HL-60 (cell line): Measurements from ENCODE around the gene CEP295NL.

Experiments used
- DNase-seq, 2 experiments: peaks; one replicate each; pipeline ENCODE4 v3.0.0-alpha.2; 2010 to 2020; ENCODE audit warnings: low read depth in 1 of 2, low spot score in 1 of 2
- H3K27ac ChIP-seq: fragments of 250-450 bp; sonication (Bioruptor Pico); replicated peaks from 2 replicates; pipeline ENCODE4 v1.5.1; 2020; ENCODE audit warnings: mild to moderate bottlenecking, moderate library complexity
- H3K27me3 ChIP-seq: fragments of 250-450 bp; sonication (Bioruptor Pico); 2 replicates; pipeline ENCODE4 v1.5.1; 2021; ENCODE audit warnings: mild to moderate bottlenecking, moderate library complexity; ENCODE audit not compliant: insufficient read depth, poor library complexity, severe bottlenecking
- H3K4me3 ChIP-seq: replicated peaks from 2 replicates; pipeline ENCODE4 v1.5.1; 2011; ENCODE audit warnings: mild to moderate bottlenecking, control low read depth, low read length; ENCODE audit not compliant: insufficient read depth
- CTCF ChIP-seq: IDR thresholded peaks from one replicate; pipeline ENCODE4 v1.5.1; 2011; ENCODE audit warnings: low read length, control low read depth, inconsistent platforms; ENCODE audit not compliant: insufficient read depth
- GABPA ChIP-seq: IDR thresholded peaks from 2 replicates; pipeline ENCODE4 v1.6.1; 2012; ENCODE audit warnings: low read depth
- POLR2AphosphoS5 ChIP-seq: IDR thresholded peaks from 2 replicates; pipeline ENCODE4 v1.6.1; 2012; ENCODE audit warnings: low read depth
- REST ChIP-seq: IDR thresholded peaks from 2 replicates; pipeline ENCODE4 v1.6.1; 2012; ENCODE audit warnings: low read depth; ENCODE audit not compliant: insufficient replicate concordance
- SPI1 ChIP-seq: IDR thresholded peaks from 2 replicates; pipeline ENCODE4 v1.6.1; 2012; ENCODE audit warnings: low read depth, mild to moderate bottlenecking, borderline replicate concordance

CEP295NL gene

GRCh38 chr17:78899361-78900260 lies 3.4 kb downstream of the CEP295NL start:
- no peak overlapping the region for H3K27ac ChIP-seq
- H3K27me3 ChIP-seq, result no peaks in the 10 kb centered on the region
- no peak for DNase-seq
- TF ChIP-seq CTCF (no peak), SPI1 (no peak)
- no peak overlapping the region for H3K4me3 ChIP-seq

- H3K4me3 ChIP-seq, result no peak overlapping the region
- no peaks in the 10 kb centered on the region for H3K27me3 ChIP-seq
- DNase-seq, result no peak
- no peak for TF ChIP-seq GABPA
- TF ChIP-seq CTCF, result no peak
- TF ChIP-seq POLR2AphosphoS5, result no peak
- no peak for TF ChIP-seq REST
- TF ChIP-seq SPI1, result no peak
- no peak overlapping the region for H3K27ac ChIP-seq
Measured at GRCh38 chr17:78898947-78899346, 4.1 kb downstream of the CEP295NL start.

GRCh38 chr17:78898075-78898836 lies 4.7 kb downstream of the CEP295NL start:
- TF ChIP-seq SPI1 (no peak), REST (peak; percentile 72)
- H3K4me3 ChIP-seq, result no peak overlapping the region
- H3K27me3 ChIP-seq, result no peaks in the 10 kb centered on the region
- H3K27ac ChIP-seq, result no peak overlapping the region
- no peak for DNase-seq

- no peak overlapping the region for H3K4me3 ChIP-seq
- H3K27me3 ChIP-seq, result no peaks in the 10 kb centered on the region
- TF ChIP-seq CTCF (no peak), REST (no peak), GABPA (no peak), POLR2AphosphoS5 (no peak), SPI1 (no peak)
- DNase-seq, result no peak
- H3K27ac ChIP-seq, result no peak overlapping the region
Measured at GRCh38 chr17:78897664-78898047, 5.3 kb downstream of the CEP295NL start.
